ENCODE results near the gene NPAS2. TPM values are rescaled to one million over a fixed set of nuclear protein-coding genes. Genes with fewer than 3 reads are reported as not detected.

The NPAS2 gene
- total RNA-seq, 4 donors from 2014 or later: 7.7 to 83.2 (median 15.1) TPM

DNA sequence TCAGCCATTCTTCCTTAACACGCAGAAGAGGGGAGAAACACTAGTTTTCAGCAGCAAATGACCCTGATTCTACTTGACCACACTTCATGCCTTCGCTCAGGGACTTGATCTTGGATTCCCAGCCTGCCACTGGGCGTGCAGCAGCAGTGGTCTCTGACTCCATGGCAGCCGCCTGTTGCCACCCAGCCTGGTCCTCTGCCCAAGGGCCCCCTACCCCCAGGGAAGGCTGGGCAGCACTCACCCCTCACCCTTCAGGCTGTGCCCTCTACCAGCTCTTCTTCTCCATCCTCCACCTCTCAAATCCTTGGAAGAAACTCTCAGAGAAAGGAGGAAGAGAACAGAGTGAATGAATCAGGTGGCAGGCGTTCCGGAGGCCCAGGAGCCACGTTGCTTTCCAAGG is 150.1 kb downstream of the NPAS2 start:
- Histone ChIP-seq H3K9me3 (no peaks in the 10 kb centered on the region), H3K27ac (no peak overlapping the region), H3K4me1 (no peaks in the 10 kb centered on the region), H3K27me3 (no peaks in the 10 kb centered on the region), H3K4me3 (no peak overlapping the region), H3K36me3 (peaks cover 0 to 21% (median 0%) of the 10 kb centered on the region in 3 donors)
- 87 to 95% methylated on average over 7 of the region's 7 CpGs for WGBS, 2 donors
- DNase-seq (ENCODE audit: low spot score in 2 of 2): no peak
- TF ChIP-seq EP300 (IDR thresholded peaks at IDR 0.05): no peak
- TF ChIP-seq POLR2A (IDR thresholded peaks at IDR 0.05): no peak
- TF ChIP-seq, protein P1, sequence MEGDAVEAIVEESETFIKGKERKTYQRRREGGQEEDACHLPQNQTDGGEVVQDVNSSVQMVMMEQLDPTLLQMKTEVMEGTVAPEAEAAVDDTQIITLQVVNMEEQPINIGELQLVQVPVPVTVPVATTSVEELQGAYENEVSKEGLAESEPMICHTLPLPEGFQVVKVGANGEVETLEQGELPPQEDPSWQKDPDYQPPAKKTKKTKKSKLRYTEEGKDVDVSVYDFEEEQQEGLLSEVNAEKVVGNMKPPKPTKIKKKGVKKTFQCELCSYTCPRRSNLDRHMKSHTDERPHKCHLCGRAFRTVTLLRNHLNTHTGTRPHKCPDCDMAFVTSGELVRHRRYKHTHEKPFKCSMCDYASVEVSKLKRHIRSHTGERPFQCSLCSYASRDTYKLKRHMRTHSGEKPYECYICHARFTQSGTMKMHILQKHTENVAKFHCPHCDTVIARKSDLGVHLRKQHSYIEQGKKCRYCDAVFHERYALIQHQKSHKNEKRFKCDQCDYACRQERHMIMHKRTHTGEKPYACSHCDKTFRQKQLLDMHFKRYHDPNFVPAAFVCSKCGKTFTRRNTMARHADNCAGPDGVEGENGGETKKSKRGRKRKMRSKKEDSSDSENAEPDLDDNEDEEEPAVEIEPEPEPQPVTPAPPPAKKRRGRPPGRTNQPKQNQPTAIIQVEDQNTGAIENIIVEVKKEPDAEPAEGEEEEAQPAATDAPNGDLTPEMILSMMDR (IDR thresholded peaks at IDR 0.05): no peak

DNA sequence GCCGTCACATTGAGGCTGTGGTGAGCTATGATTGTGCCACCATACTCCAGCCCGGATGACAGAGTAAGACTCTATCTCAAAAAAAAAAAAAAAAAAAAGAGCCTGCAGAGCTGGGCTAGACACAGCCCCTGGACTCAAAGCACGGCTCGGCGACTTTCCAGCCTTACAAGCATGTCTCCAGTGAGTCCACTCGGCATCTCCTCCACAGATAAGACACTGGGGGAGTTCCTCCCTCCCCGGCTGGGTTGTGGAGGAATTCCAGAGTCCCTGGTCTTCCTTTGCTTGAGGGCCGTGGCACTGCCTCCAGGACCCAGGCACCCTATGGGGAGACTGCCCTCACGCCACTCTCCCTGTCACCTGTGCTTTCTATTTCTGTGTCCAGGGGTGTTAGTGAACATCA is 151.3 kb downstream of the NPAS2 start:
- 86 to 87% methylated on average over 9 of the region's 9 CpGs for WGBS, 2 donors
- Histone ChIP-seq H3K27ac (no peak overlapping the region), H3K4me1 (no peaks in the 10 kb centered on the region), H3K36me3 (peaks cover 0 to 25% (median 0%) of the 10 kb centered on the region in 3 donors), H3K4me3 (no peak overlapping the region), H3K27me3 (no peaks in the 10 kb centered on the region), H3K9me3 (no peaks in the 10 kb centered on the region)
- TF ChIP-seq, protein P1 (IDR thresholded peaks at IDR 0.05): no peak
- TF ChIP-seq EP300 (IDR thresholded peaks at IDR 0.05) (no peak), POLR2A (IDR thresholded peaks at IDR 0.05) (no peak)
- no peak for DNase-seq (ENCODE audit: low spot score in 2 of 2)

DNA sequence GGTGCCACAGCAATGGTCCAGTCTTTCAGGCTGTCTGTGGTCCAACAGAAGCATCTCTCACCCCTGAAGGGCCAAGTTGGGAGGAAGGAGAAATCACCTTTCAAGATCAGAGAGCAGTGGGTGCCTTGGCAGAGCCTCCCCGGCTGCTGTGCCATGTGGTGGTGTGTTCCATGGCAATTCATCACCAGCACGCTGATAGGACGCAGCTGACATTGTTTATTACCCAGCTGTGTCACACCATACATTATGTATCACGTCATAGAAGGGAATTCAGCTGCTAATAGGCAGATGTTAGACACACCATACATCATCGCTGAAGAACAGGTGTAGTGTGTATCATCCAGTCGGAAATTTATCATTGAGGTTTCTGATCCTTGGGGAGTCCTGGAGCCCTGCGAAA is 152.5 kb downstream of the NPAS2 start:
- H3K9me3 ChIP-seq: no peaks in the 10 kb centered on the region
- H3K27me3 ChIP-seq: no peaks in the 10 kb centered on the region
- peaks cover 0 to 25% (median 0%) of the 10 kb centered on the region in 3 donors for H3K36me3 ChIP-seq
- TF ChIP-seq, protein P1 (IDR thresholded peaks at IDR 0.05): no peak
- TF ChIP-seq POLR2A (IDR thresholded peaks at IDR 0.05) (no peak), EP300 (IDR thresholded peaks at IDR 0.05) (no peak)
- no peaks in the 10 kb centered on the region for H3K4me1 ChIP-seq
- no peak overlapping the region for H3K27ac ChIP-seq
- 82 to 91% methylated on average over 7 of the region's 7 CpGs for WGBS, 2 donors
- no peak for DNase-seq (ENCODE audit: low spot score in 2 of 2)
- H3K4me3 ChIP-seq: no peak overlapping the region

DNA sequence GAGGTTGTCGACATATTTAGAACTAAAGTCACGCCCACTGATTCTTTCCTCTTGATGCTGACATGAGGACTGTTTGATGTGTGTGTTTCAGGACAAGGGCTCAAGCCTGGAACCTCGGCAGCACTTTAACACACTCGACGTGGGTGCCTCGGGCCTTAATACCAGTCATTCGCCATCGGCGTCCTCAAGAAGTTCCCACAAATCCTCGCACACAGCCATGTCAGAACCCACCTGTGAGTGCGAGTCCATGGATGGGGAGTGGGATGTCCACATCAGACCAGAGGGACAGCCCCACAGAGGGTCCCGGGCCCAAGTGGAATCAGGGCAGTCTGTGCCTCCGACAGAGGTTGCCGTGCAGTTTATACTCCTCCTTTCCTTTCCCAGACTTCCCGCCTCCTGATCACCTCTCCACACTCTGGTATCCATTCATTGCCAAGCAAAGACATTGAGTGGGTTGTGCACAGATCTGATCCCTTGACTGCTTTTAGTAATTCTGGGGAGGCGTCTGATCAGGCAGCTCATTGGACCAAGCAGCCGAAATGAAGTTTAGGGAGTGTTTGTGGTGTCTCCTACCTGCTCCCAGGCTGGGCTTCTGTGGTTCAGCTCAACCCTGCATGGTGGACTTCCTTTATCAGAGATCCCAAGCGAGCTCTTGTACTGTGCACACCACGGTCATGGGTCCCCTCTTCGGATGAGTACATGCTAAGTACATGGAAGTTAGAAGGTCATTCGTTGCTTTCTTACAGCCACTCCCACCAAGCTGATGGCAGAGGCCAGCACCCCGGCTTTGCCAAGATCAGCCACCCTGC is 155.0 kb downstream of the NPAS2 start:
- no peak overlapping the region for H3K4me3 ChIP-seq
- H3K4me1 ChIP-seq: no peaks in the 10 kb centered on the region
- 92 to 94% methylated on average over 20 to 22 of the region's 22 CpGs for WGBS, 2 donors
- peaks cover 0 to 25% (median 0%) of the 10 kb centered on the region in 3 donors for H3K36me3 ChIP-seq
- H3K9me3 ChIP-seq: no peaks in the 10 kb centered on the region
- no peak for DNase-seq (ENCODE audit: low spot score in 2 of 2)
- no peak overlapping the region for H3K27ac ChIP-seq
- no peaks in the 10 kb centered on the region for H3K27me3 ChIP-seq
- TF ChIP-seq POLR2A (IDR thresholded peaks at IDR 0.05): no peak
- TF ChIP-seq EP300 (IDR thresholded peaks at IDR 0.05): no peak
- TF ChIP-seq, protein P1 (IDR thresholded peaks at IDR 0.05): no peak

DNA sequence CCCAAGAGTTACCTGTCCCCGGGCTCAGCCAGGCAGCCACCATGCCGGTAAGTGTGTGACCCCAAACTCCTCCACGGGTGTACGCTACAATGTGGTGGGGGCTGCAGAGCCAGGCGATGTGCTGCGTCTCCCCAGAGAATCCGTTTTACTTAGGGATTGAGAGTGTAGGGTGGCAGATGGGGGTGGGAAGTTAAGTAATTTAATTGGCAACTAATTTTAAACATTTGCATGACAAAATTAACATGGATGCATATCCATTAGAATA is 155.5 kb downstream of the NPAS2 start:
- Histone ChIP-seq H3K36me3 (peaks cover 0 to 25% (median 0%) of the 10 kb centered on the region in 3 donors), H3K4me3 (no peak overlapping the region), H3K27ac (no peak overlapping the region), H3K27me3 (no peaks in the 10 kb centered on the region), H3K9me3 (no peaks in the 10 kb centered on the region), H3K4me1 (no peaks in the 10 kb centered on the region)
- TF ChIP-seq POLR2A (IDR thresholded peaks at IDR 0.05): no peak
- DNase-seq (ENCODE audit: low spot score in 2 of 2): no peak
- WGBS, 2 donors: 96% methylated on average over 7 of the region's 7 CpGs

Measured in tibial nerve (tissue), 4 donors.